GM19035 (cell line): Measurements from ENCODE around the gene MAMDC4.
"Not testable (repeated sequence)": the region's sequence is repeated elsewhere in the genome, so short reads cannot be mapped to it uniquely, and the experiment has no call there.

ENCODE experiments used
- ATAC-seq: cut with Tn5 transposase; IDR thresholded peaks from one replicate; pipeline ENCODE4 v1.9.1; 2021; ENCODE audit not compliant: unreplicated experiment

The MAMDC4 gene

DNA sequence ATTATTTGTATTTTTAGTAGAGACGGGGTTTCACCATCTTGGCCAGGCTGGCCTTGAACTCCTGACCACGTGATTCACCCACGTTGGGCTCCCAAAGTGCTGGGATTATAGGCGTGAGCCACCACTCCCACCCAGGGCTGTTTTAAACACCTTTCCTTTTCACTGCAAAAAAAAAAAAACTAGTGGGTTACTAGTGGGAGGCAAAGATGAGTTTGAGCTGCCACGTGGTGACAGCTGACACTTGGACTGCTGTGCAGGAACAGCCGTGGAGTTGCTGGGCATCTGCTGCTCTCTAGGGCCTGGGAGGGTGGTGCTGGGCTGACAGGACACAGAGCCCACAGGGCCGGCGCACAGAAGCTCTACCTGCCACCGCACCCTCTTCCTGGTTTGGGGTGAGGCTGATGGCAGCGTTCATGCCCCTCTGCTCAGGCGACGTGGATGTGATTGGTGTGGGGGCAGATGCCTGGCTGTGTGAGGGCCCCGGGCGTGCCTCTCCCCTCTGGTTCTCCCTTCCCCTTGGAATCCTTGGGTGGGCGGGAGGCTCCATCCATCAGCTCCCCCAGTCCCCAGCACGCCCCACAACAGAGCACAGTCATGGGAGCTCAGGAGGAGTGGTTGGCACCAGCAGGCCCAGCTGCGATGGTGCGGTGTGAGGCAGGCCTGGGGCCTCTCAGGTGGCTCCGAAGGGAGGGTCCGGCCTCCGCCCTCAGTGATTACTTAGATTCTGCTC, 27.5 kb upstream of the MAMDC4 start:
- no peak for ATAC-seq

DNA sequence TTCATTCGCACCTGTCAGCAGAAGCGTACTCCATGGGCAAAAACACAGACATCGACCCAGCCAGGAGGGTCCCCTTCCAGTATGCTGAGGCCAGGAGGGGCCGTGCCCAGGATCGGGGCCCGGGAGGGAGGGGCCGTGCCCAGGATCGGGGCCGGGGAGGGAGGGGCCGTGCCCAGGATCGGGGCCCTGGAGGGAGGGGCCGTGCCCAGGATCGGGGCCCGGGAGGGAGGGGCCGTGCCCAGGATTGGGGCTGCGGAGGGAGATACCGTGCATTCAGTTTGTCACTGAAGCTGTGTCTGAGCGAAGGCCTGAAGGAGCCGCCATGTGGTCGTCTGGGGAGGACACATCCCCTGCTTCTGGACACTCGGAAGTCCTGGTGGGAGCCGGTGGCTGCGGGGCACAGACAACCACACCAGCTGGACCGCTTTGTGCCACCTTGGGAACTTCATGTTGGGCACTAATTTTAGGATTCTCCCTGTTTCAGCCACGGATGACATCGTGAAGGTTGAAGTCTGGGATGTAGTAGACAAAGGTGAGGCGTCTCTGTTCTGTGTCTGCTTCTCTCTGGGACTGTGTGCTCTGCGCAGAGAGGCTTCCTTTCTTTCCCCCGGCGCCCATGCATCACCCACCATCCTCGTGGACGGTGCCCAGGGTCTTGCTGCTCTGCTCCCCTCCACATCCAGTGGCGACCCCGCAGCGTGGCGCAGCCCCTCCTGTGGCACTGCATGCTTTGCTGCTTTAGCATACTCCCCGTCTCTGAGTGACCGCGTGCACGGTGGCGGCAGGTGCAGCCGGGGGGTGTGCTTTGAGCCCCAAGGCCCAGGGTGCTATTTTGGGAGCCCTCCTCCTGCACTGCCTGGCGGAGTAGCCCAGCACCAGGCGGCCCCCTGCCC, 26.6 kb upstream of the MAMDC4 start:
- no peak for ATAC-seq

DNA sequence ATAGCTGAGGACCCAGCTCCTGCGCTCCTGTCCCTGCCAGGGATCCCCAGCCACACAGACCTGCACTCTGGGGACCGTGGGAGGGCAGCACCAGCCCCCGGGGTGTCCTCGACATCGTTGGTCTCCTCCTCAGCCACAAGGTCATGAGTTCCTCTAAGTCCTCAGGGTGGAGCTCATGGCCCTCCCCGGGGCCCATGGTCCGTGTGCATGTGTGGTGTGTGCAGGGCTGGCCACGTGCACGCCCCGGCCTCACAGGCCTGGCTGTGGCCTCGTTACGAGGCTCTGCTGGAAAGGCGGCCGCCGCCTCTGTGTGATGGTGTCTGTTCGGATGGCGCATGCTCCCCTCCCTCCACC, 26.0 kb upstream of the MAMDC4 start:
- ATAC-seq, result no peak

DNA sequence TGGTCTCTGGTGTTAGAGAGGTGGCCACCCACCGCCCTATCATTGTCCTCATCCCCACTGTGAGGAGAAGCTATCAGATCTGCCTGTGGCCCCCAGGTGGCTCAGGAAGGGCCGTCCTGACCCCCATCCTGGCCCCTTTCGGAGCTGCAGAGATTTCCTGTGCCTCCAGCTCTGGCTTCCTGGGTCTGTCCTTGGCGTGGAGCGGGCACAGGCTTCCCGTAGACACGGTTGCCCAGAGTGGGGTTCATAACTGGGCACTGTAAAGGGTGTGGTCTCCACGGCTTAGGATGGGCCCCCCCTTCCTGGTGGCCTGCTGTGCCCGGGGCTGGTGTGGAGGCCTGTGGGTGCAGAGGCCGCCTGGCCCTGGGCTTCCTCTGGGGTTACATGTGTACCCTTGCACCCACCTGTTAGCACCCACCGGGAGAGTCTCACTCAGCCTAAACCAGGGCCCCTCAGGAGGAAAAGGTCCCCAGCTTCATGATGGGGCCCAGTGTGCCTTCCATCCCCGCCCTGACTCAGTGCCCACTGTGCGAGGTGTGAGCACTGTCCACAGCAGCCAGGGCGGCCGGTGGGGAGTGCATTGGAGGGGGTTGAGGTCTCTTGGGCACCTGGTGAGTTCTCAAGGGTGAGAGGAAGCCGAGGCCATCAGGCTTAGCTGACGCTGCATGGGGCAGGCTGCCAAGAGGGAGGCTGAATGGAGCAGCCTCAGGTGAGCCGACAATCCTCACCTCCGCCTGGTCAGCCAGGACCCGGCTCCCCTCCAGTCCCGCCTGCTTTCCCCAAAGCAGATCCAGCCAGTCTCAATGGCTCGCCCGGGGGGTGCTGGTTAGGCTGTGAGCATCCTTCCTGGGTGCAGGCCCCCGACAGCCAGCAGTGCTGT, 25.2 kb upstream of the MAMDC4 start:
- no peak for ATAC-seq

GRCh38 chr9:136827794-136828473, 24.2 kb upstream of the MAMDC4 start:
- ATAC-seq, result no peak

DNA sequence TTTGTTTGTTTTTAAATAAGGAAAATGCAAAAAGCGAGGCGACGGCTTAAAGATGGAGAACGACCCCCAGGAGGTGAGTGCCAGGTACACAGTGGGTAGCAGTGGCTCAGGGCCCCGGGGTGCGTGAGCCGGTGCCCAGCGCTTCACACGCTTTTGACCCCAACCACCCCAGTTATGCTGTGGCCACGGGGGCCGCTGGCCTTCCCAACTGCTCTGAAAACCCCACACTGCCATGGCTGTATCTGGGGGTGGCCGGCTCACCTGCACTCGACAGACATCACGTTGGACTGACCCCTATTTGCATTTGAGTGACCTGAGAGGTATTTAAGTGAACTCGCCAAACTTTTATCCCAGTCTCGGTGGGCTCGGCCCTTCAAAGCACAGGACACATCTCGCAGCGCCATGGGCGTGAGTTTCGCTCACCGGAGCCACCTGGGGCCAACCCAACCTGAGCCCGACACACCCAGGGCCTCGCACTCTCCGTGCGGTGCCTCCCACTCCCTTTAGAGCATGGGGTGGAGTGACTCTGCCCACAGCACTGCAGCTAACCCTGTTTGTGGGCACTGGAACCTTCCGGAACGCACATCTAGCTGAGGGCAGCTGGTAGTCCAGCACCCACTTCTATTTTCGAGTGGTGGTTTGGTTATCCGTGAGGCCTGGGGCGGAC, 23.5 kb upstream of the MAMDC4 start:
- no peak for ATAC-seq

DNA sequence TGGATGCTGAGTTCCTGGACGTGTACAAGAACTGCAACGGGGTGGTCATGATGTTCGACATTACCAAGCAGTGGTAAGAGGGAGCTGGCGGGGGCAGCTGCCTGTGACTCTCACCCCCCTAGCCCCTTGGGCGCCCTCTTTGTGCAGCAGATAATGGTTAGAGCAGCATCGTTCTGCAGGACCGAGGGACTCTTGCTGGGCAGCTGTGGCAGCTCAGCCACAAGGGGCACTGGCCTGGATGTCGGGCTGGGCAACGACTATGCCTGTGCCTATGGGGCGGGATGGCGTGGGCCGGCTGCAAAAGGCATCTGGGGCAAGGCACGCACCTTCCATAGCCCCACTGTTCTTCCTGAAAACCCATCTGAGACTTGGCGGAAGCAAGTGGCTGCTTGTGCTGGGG, 22.7 kb upstream of the MAMDC4 start:
- no peak for ATAC-seq

GRCh38 chr9:136829981-136830885, 21.9 kb upstream of the MAMDC4 start:
- ATAC-seq, result no peak

GRCh38 chr9:136831002-136831719, 21.0 kb upstream of the MAMDC4 start:
- no peak for ATAC-seq

DNA sequence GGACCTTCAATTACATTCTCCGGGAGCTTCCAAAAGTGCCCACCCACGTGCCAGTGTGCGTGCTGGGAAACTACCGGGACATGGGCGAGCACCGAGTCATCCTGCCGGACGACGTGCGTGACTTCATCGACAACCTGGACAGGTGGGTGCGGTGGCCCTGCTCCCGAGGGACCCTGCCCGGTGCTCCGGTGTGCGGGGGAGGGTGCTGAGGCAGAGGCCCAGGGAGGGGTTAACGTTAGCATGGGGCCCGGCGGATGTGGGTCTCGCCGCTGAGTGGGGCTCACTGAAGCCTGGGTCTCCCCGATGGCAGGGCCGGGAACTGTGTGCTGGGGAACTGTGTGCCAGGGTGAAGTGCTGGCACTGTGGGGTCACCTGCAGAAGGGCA, 20.4 kb upstream of the MAMDC4 start:
- ATAC-seq, result no peak

GRCh38 chr9:136832581-136832980, 19.6 kb upstream of the MAMDC4 start:
- ATAC-seq, result no peak

- not testable (repeated sequence) for ATAC-seq
These were observed 18.6 kb upstream of the MAMDC4 start for GRCh38 chr9:136833381-136834048.

DNA sequence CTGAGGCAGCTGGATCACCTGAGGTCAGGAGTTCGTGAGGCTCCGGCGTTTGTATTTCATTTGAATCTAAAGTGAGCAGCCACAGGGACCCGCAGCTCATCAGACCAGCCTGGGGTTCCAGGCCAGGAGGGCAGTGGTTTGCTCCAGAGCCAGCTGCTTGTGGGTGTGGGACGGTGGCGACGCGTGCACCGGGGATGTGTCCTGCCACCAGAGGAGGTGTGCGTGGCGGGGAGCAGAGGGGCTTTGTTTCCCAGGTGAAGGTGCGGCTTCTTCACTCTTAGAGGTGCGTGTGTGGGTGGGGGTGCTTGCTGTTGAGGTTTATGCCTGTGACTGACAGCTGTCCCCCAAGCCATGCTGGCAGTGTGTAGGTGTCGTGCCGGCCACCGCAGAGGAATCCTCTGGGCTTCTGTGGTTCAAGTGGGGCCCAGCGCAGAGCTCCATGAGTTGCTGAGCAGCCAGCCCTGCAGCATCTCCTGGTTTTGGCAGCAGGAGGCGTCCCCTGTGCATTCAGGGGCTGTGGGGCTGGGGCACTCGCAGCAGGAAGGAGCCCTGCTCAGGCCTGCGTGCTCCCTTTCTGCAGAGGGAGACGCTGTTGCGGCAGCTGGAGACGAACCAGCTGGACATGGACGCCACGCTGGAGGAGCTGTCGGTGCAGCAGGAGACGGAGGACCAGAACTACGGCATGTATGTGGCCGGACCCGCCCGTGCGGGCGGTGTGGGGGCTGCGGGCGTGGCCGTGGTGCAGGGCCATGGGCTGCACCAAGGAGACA, 16.8 kb upstream of the MAMDC4 start:
- no peak for ATAC-seq

DNA sequence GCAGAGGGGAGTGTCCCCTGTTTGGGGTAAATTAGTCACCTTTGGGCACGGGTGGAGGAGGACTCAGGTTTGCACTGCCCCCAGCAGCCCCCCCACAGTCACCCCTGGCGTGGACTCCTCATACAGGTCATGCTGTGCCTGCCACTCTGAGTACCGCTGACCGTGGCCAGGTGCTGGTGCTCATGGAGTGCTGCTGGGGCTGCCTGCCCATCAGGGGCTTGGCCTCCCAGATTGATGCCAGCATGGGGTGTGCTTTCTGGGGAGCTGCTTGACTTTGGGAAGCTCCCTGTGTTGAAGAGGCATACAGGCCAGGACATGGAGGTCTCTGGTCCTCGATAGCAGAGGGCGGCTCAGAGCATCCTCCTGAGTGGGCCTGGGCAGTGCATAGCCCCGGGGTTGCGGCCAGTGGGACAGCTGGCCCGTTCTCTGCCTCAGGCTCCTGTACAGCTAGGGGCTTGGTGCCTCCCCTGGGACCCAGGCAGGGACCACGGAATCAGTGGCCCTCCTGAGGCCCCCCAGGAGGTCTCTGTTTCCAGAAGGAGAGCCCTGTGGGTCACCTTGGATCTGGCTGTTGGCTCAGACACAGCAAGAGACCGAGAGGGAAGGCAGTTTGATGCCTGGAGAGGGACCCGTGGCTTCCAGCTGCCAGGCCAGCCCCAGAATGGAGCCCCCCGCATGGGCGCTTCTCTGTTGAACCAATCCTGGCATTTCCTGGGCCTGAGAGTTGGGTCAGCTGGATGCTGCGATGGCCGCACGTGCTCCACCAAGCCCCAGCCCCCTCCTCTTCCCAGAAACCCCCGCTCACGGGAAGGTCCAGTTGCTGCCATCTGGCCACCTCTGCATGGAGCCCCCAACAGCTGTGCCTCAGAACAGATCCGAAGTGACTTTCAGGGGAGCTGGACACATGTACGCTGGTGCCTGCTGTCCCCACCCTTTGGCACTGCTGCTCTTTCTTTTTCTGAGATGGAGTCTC, 15.9 kb upstream of the MAMDC4 start:
- ATAC-seq, result no peak

DNA sequence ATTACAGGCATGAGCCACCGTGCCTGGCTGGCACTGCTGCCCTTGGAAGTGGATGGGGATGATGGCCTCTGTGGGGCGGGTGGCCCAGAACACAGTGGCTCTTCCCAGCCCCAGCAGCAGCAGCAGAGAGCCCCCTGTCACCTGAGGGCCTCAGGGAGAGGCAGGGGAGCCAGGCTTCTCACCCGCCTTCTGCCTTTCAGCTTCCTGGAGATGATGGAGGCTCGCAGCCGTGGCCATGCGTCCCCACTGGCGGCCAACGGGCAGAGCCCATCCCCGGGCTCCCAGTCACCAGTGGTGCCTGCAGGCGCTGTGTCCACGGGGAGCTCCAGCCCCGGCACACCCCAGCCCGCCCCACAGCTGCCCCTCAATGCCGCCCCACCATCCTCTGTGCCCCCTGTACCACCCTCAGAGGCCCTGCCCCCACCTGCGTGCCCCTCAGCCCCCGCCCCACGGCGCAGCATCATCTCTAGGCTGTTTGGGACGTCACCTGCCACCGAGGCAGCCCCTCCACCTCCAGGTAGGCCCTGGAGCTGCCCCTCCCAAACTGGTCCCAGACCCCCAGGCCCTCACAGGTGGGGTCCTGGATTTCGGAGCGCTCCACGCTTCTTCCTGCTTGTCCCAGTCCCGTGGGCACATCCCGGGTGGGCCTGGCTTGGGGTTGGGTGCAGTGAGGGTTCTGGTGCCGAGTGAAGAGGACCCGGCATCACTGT, 14.8 kb upstream of the MAMDC4 start:
- no peak for ATAC-seq

DNA sequence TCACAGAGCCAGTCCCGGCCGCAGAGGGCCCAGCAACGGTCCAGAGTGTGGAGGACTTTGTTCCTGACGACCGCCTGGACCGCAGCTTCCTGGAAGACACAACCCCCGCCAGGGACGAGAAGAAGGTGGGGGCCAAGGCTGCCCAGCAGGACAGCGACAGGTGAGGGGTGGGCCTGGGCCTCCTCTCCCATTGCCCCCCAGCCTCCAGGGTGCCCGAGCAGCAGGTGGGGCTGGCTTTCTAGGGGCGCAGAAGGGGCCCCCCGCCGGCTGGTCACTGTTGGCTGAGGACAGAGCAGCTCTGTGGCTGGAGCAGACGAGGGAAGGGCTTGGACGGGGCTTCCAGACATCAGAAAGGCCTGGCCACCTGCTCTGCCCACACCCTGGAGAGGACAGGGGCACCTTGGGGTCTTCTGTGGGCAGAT, 14.3 kb upstream of the MAMDC4 start:
- not testable (repeated sequence) for ATAC-seq
